ENCODE measurements around the gene NEK11. TPM values are rescaled to one million over a fixed set of nuclear protein-coding genes. Genes with fewer than 3 reads are reported as not detected.

The NEK11 gene
- 2.0 and 2.1 TPM in 2 replicates for total RNA-seq
- 1.7 and 1.8 TPM in 2 replicates for polyA plus RNA-seq

DNA sequence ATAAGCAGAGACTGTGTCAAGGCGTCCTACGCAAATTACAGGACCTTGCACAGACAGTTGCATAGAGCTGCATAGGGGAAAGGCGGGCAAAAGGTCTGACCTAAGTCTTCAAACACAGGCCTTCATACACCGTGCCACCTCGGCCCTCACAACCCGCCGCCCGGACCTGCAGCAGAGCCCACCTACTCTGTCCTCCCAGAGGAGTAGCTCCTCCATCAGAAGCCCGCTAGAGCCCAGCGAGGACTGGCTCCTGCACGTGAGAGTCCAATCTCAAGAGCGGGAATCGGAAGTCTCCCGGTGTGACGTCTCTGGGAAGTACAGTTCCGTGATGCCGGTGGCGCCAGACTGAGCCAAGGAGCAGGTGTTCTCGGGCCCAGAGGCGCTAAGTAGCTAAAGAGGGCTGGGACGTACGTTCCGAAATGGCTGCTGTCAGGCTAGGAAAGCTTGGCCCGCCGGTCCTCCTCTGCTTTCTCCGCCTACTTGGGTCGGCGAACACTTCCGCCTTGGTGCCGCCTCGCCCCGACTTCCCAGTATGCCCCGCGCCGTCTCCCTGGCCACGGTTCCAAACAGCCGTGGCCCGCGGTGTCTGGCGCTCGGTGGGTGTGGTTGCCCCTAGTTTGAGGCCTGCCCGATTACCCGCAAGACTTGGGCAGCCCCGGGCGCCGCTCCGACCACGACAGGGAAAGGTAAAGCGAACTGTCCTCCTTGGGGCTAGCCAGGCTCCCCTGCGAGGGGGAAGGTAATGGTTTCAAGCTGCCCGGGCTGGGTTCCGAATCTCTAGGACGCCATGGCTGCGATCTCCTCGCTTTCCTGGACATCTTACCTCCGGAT, at the start of gene NEK11, which contains the start of gene ASTE1:
NEK11 (plus strand) TSS at position 557 of the 831 bp plus-strand sequence. CDS start 2,832 bp downstream, outside the sequence.
ASTE1 (minus strand) TSS at position 505 of the 831 bp plus-strand sequence. CDS start 1,519 bp downstream, outside the sequence.
- H3K4me3 ChIP-seq = peak within 1 kb of the TSS; percentile 48
- DNase-seq (ENCODE audit: low read depth in 1 of 2, low spot score in 1 of 2) = peak; percentile 85 to 91
- peak within 1 kb of the TSS; percentile 50 for H3K27ac ChIP-seq
- H3K27me3 ChIP-seq = no peaks in the 10 kb centered on the region
- H3K9me3 ChIP-seq (ENCODE audit: low read depth) = no peaks in the 10 kb centered on the region
- no peaks in the 10 kb centered on the region for H3K36me3 ChIP-seq
- H3K4me1 ChIP-seq (ENCODE audit: low read depth) = no peaks in the 10 kb centered on the region
- TF ChIP-seq CTCF (IDR thresholded peaks at IDR 0.05; ENCODE audit: low read depth, low read length) = no peak

DNA sequence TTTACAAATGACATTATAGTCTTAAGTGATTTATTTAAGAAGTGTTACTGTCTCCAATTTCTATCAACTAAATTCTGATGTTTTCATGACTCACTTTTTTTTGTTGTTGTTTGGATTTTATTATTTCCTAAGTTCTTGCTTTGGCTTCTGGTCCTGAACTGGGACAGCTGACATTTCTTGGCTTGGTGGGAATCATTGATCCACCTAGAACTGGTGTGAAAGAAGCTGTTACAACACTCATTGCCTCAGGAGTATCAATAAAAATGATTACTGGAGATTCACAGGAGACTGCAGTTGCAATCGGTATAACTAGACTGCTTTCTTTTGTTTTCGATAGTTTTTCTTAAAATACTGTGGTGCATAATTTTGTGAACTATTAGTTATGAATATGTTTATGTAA, 47.6 kb upstream of the NEK11 start:
- H3K4me3 ChIP-seq = no peak overlapping the region
- TF ChIP-seq CTCF (IDR thresholded peaks at IDR 0.05; ENCODE audit: low read depth, low read length) = no peak
- no peaks in the 10 kb centered on the region for H3K27me3 ChIP-seq
- DNase-seq (ENCODE audit: low read depth in 1 of 2, low spot score in 1 of 2) = no peak
- no peaks in the 10 kb centered on the region for H3K9me3 ChIP-seq (ENCODE audit: low read depth)
- H3K36me3 ChIP-seq = peaks cover 13% of the 10 kb centered on the region
- H3K4me1 ChIP-seq (ENCODE audit: low read depth) = no peaks in the 10 kb centered on the region
- H3K27ac ChIP-seq = no peak overlapping the region

- Histone ChIP-seq H3K4me3 (no peak overlapping the region), H3K27ac (no peak overlapping the region), H3K9me3 (ENCODE audit: low read depth) (no peaks in the 10 kb centered on the region), H3K36me3 (peaks cover 13% of the 10 kb centered on the region), H3K27me3 (no peaks in the 10 kb centered on the region), H3K4me1 (ENCODE audit: low read depth) (no peaks in the 10 kb centered on the region)
- no peak for DNase-seq (ENCODE audit: low read depth in 1 of 2, low spot score in 1 of 2)
- no peak for TF ChIP-seq CTCF (IDR thresholded peaks at IDR 0.05; ENCODE audit: low read depth, low read length)
Measured at GRCh38 chr3:130981469-130981868, 45.2 kb upstream of the NEK11 start.

- no peak for TF ChIP-seq CTCF (IDR thresholded peaks at IDR 0.05; ENCODE audit: low read depth, low read length)
- Histone ChIP-seq H3K27me3 (no peaks in the 10 kb centered on the region), H3K36me3 (peaks cover 13% of the 10 kb centered on the region), H3K27ac (no peak overlapping the region), H3K4me3 (no peak overlapping the region), H3K9me3 (ENCODE audit: low read depth) (no peaks in the 10 kb centered on the region), H3K4me1 (ENCODE audit: low read depth) (no peaks in the 10 kb centered on the region)
- no peak for DNase-seq (ENCODE audit: low read depth in 1 of 2, low spot score in 1 of 2)
Measured at GRCh38 chr3:130990282-130990681, 36.4 kb upstream of the NEK11 start.

GRCh38 chr3:130991126-130991525, 35.6 kb upstream of the NEK11 start:
- H3K9me3 ChIP-seq (ENCODE audit: low read depth) = no peaks in the 10 kb centered on the region
- no peaks in the 10 kb centered on the region for H3K27me3 ChIP-seq
- no peak for DNase-seq (ENCODE audit: low read depth in 1 of 2, low spot score in 1 of 2)
- no peak overlapping the region for H3K27ac ChIP-seq
- H3K4me3 ChIP-seq = no peak overlapping the region
- no peak for TF ChIP-seq CTCF (IDR thresholded peaks at IDR 0.05; ENCODE audit: low read depth, low read length)
- H3K36me3 ChIP-seq = peaks cover 13% of the 10 kb centered on the region
- no peaks in the 10 kb centered on the region for H3K4me1 ChIP-seq (ENCODE audit: low read depth)
